Endothelial cell of umbilical vein (primary cell): ENCODE data around the gene XAF1. TPM values are rescaled to one million over a fixed set of nuclear protein-coding genes. Genes with fewer than 3 reads are reported as not detected.

ENCODE experiments used
- BruUV-seq: library from RNA; stranded (reverse); fragments of 400-500 nt; replicated peaks from 2 replicates; lab custom pipeline; 2021; lab: Mats Ljungman, UMichigan
- CTCF ChIA-PET: fragments of 300-600, 350-600 bp; sonication (Branson Sonifier 250); formaldehyde crosslinking; loops from one replicate; lab custom pipeline; 2021; ENCODE audit warnings: antibody characterized with exemption, inconsistent platforms; lab: Charles Lee
- POLR2A ChIA-PET: fragments of 300-600, 350-600 bp; sonication (Branson Sonifier 250); formaldehyde crosslinking; loops from one replicate; lab custom pipeline; 2021; ENCODE audit warnings: antibody characterized with exemption, inconsistent platforms; lab: Charles Lee
- DNase-seq: peaks from one replicate; pipeline ENCODE4 v3.0.0-alpha.2; 2011; ENCODE audit warnings: low read depth, low spot score
- FAIRE-seq: peaks from 2 replicates; lab custom pipeline; 2011; peaks lifted over from hg19 to GRCh38; lab: Jason Lieb, UNC
- H2AFZ ChIP-seq: 2 replicates; pipeline ENCODE4 v1.6.0; 2012; ENCODE audit warnings: low read depth, low read length, control low read depth, inconsistent platforms
- H3K27ac ChIP-seq: 2 replicates; pipeline ENCODE4 v1.5.1; 2011; ENCODE audit warnings: low read depth, mild to moderate bottlenecking, control low read depth, low read length, moderate library complexity; ENCODE audit not compliant: insufficient read depth
- H3K27me3 ChIP-seq, 2 experiments: 2 replicates each; pipeline versions ENCODE4 v1.6.0 to v1.6.1; 2011; ENCODE audit warnings: low read length in 2 of 2, mixed read lengths in 1 of 2; ENCODE audit not compliant: control insufficient read depth in 2 of 2, insufficient read depth in 2 of 2
- H3K36me3 ChIP-seq, 2 experiments: 2 replicates in 1 of 2; 3 replicates in 1 of 2; pipeline ENCODE4 v1.5.1; 2011; ENCODE audit warnings: low read length in 2 of 2, mild to moderate bottlenecking in 1 of 2, moderate library complexity in 1 of 2; ENCODE audit not compliant: control insufficient read depth in 2 of 2, insufficient read depth in 2 of 2; ENCODE audit errors: extremely low read depth in 1 of 2
- H3K4me1 ChIP-seq: 3 replicates; pipeline ENCODE4 v1.5.1; 2011; ENCODE audit warnings: mild to moderate bottlenecking, low read length; ENCODE audit not compliant: control insufficient read depth, insufficient read depth; ENCODE audit errors: extremely low read depth
- H3K4me2 ChIP-seq: 2 replicates; pipeline ENCODE4 v1.6.1; 2011; ENCODE audit warnings: low read length, control low read depth, mixed read lengths; ENCODE audit not compliant: insufficient read depth
- H3K4me3 ChIP-seq, 3 experiments: fragments of 200-600 bp in 1 of 3; sonication (generic), shearing (Covaris generic) in 1 of 3; replicated peaks in 1 of 3; 2 replicates each; pipeline ENCODE4 v1.5.1; 2011 to 2016; ENCODE audit warnings: control low read depth in 3 of 3, low read length in 3 of 3, mild to moderate bottlenecking in 2 of 3, inconsistent platforms in 1 of 3, low read depth in 1 of 3, moderate library complexity in 1 of 3; ENCODE audit not compliant: insufficient read depth in 1 of 3
- H3K79me2 ChIP-seq: 2 replicates; pipeline ENCODE4 v1.6.0; 2012; ENCODE audit warnings: low read length, inconsistent platforms; ENCODE audit not compliant: control insufficient read depth, insufficient read depth
- H3K9ac ChIP-seq: replicated peaks from 2 replicates; pipeline ENCODE3; 2011; ENCODE audit warnings: low read length, control low read depth; ENCODE audit not compliant: insufficient read depth; ENCODE audit errors: extremely low read depth
- H3K9me1 ChIP-seq: replicated peaks from 3 replicates; pipeline ENCODE4 v1.6.0; 2011; ENCODE audit warnings: mild to moderate bottlenecking, low read length; ENCODE audit not compliant: control insufficient read depth, insufficient read depth; ENCODE audit errors: extremely low read depth
- H3K9me3 ChIP-seq: replicated peaks from 2 replicates; pipeline ENCODE4 v1.5.1; 2012; ENCODE audit warnings: low read length, inconsistent platforms; ENCODE audit not compliant: control insufficient read depth, insufficient read depth
- H4K20me1 ChIP-seq: replicated peaks from 2 replicates; pipeline ENCODE3; 2011; ENCODE audit warnings: mild to moderate bottlenecking, low read length; ENCODE audit not compliant: control insufficient read depth, insufficient read depth; ENCODE audit errors: extremely low read depth
- EZH2 ChIP-seq: IDR thresholded peaks from 2 replicates; pipeline ENCODE4 v1.6.1; 2012; ENCODE audit warnings: borderline replicate concordance, low read depth, mild to moderate bottlenecking, moderate library complexity, low read length, inconsistent platforms; ENCODE audit not compliant: severe bottlenecking
- FOS ChIP-seq: IDR thresholded peaks from 2 replicates; pipeline ENCODE4 v1.6.1; 2011; ENCODE audit warnings: mild to moderate bottlenecking, low read length, moderate library complexity, borderline replicate concordance; ENCODE audit not compliant: insufficient read depth
- GATA2 ChIP-seq: IDR thresholded peaks from 2 replicates; pipeline ENCODE4 v1.7.0; 2011; ENCODE audit warnings: low read depth, mild to moderate bottlenecking, moderate library complexity, mixed read lengths, low read length; ENCODE audit not compliant: insufficient read length, insufficient read depth
- JUN ChIP-seq: IDR thresholded peaks from 2 replicates; pipeline ENCODE4 v1.6.1; 2011; ENCODE audit warnings: borderline replicate concordance, low read depth; ENCODE audit not compliant: insufficient read length, insufficient read depth
- MYC ChIP-seq: IDR thresholded peaks from one replicate; pipeline ENCODE4 v1.6.1; 2011; ENCODE audit warnings: mild to moderate bottlenecking, low read depth, low read length
- POLR2A ChIP-seq: IDR thresholded peaks from 2 replicates; pipeline ENCODE4 v1.6.1; 2012; ENCODE audit warnings: low read depth, mild to moderate bottlenecking, control low read depth, low read length
- POLR2AphosphoS5 ChIP-seq: IDR thresholded peaks from 2 replicates; pipeline ENCODE4 v1.6.1; 2012; ENCODE audit warnings: low read depth, mild to moderate bottlenecking, control low read depth, low read length, moderate library complexity; ENCODE audit not compliant: insufficient read depth
- dilution Hi-C: fragments of 300-500 bp; cut with MboI; formaldehyde crosslinking; loops from one replicate; pipeline ENCODE4 v1.15.0; 2019; ENCODE audit warnings: low sequenced_read_pairs; ENCODE audit not compliant: extremely low pct_ligation_motif_present
- intact Hi-C: fragments of 100-400 bp; cut with micrococcal nuclease; formaldehyde crosslinking; loops from one replicate; pipeline ENCODE4 v1.10.0; 2022
- polyA plus RNA-seq, 4 experiments: library from polyadenylated mRNA; depleted of rRNA in 3 of 4; stranded (reverse) in 3 of 4; unstranded in 1 of 4; fragments of >200 nt; gene quantifications; 2 replicates each; pipeline versions ENCODE4 v1.2.1 to v1.2.3, GENCODE V29; 2011 to 2012; ENCODE audit warnings: missing spikeins in 1 of 4
- total RNA-seq: library from RNA; stranded (reverse); gene quantifications from 2 replicates; pipeline ENCODE4 v1.2.3, GENCODE V29; 2021
- TF ChIP-seq, protein P1 (sequence below): IDR thresholded peaks from 2 replicates; pipeline ENCODE4 v1.6.1; 2011; ENCODE audit not compliant: insufficient read depth, insufficient read length
- TF ChIP-seq, protein P2 (sequence below), 2 donors: IDR thresholded peaks; 1 replicate in 1 of 2; 2 replicates in 1 of 2; pipeline ENCODE4 v1.5.1; 2011; ENCODE audit warnings: low read length in 2 of 2, mild to moderate bottlenecking in 2 of 2, moderate library complexity in 2 of 2, control low read depth in 1 of 2, inconsistent platforms in 1 of 2, low read depth in 1 of 2; ENCODE audit not compliant: insufficient read depth in 1 of 2; ENCODE audit errors: extremely low read depth in 1 of 2

XAF1 gene
- total and polyA plus RNA-seq, 2 donors (not counting 3 experiments of a cell fraction or from before 2014, with no cell fraction given): 6.3 to 21.5 TPM

DNA sequence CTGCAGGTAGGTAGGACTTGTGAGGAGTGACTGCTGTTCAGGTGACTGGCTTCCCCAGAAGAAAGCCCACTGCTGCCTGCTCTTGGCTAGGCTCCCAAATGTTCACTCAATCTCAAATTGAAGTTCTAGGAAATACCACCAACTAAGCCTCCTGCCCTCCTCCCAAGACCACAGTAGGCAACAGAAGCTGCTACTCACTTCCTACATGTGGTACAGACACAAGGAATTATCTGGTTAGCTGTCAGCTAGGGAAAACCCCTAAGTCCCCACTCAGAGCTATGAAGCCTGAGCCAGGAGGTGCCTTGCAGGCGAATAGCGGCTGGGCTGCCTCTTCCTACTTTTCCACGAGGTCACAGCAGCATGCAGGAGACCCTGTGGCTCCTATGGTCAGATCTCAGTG, 25.0 kb downstream of the XAF1 start:
- no peaks in the 10 kb centered on the region for H3K79me2 ChIP-seq
- no peaks in the 10 kb centered on the region for H3K9me3 ChIP-seq
- H3K9ac ChIP-seq: no peak overlapping the region
- no peak overlapping the region for H3K27ac ChIP-seq
- BruUV-seq: no TSS peak
- no peak overlapping the region for H3K4me3 ChIP-seq
- no peak overlapping the region for H3K4me2 ChIP-seq
- intact Hi-C loops (no loop called here), dilution Hi-C loops (no loop called here)
- POLR2A ChIA-PET: no interaction called here
- no peak for TF ChIP-seq JUN
- TF ChIP-seq, protein P1, sequence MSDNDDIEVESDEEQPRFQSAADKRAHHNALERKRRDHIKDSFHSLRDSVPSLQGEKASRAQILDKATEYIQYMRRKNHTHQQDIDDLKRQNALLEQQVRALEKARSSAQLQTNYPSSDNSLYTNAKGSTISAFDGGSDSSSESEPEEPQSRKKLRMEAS: no peak
- TF ChIP-seq POLR2AphosphoS5: no peak
- no peak for TF ChIP-seq MYC
- no peak for TF ChIP-seq FOS
- no peak for TF ChIP-seq POLR2A
- TF ChIP-seq, protein P2, sequence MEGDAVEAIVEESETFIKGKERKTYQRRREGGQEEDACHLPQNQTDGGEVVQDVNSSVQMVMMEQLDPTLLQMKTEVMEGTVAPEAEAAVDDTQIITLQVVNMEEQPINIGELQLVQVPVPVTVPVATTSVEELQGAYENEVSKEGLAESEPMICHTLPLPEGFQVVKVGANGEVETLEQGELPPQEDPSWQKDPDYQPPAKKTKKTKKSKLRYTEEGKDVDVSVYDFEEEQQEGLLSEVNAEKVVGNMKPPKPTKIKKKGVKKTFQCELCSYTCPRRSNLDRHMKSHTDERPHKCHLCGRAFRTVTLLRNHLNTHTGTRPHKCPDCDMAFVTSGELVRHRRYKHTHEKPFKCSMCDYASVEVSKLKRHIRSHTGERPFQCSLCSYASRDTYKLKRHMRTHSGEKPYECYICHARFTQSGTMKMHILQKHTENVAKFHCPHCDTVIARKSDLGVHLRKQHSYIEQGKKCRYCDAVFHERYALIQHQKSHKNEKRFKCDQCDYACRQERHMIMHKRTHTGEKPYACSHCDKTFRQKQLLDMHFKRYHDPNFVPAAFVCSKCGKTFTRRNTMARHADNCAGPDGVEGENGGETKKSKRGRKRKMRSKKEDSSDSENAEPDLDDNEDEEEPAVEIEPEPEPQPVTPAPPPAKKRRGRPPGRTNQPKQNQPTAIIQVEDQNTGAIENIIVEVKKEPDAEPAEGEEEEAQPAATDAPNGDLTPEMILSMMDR (IDR thresholded peaks at IDR 0.05; ENCODE audit: extremely low read depth in 1 of 2, insufficient read depth in 1 of 2, low read depth in 1 of 2, low read length in 2 of 2): no peak
- TF ChIP-seq EZH2: no peak
- no peak for TF ChIP-seq GATA2
- H3K27me3 ChIP-seq: peaks cover 7 to 27% of the 10 kb centered on the region in 2 experiments
- CTCF ChIA-PET: interaction anchor here (1.3 kb wide), 1 partner anchor 115 kb away, joined by 4 read pairs; no protein-coding TSS in a partner anchor
- H4K20me1 ChIP-seq: no peaks in the 10 kb centered on the region
- H3K4me1 ChIP-seq: no peaks in the 10 kb centered on the region
- H3K36me3 ChIP-seq: no peaks in the 10 kb centered on the region
- no peak overlapping the region for H2AFZ ChIP-seq
- H3K9me1 ChIP-seq: no peaks in the 10 kb centered on the region
- DNase-seq (no peak), FAIRE-seq (no peak)
